CD4-positive, alpha-beta T cell (primary cell): Measurements from ENCODE around the gene CTXN1. TPM values are rescaled to one million over a fixed set of nuclear protein-coding genes. Genes with fewer than 3 reads are reported as not detected.

Experiments
- ATAC-seq: fragments of 200-7000 bp; cut with Tn5 transposase; one replicate; pipeline ENCODE4 v1.10.0; 2022; ENCODE audit warnings: mild to moderate bottlenecking; ENCODE audit not compliant: poor library complexity
- CTCF ChIA-PET: fragments of 350-600 bp; sonication (Branson Sonifier 250); formaldehyde crosslinking; loops from one replicate; lab custom pipeline; 2021; ENCODE audit warnings: antibody characterized with exemption, inconsistent platforms; lab: Charles Lee
- POLR2A ChIA-PET: fragments of 350-600 bp; sonication (Branson Sonifier 250); formaldehyde crosslinking; loops from one replicate; lab custom pipeline; 2021; ENCODE audit warnings: antibody characterized with exemption, inconsistent platforms; lab: Charles Lee
- DNase-seq, 14 experiments: peaks; one replicate each; pipeline ENCODE4 v3.0.0-alpha.2; 2013 to 2020; ENCODE audit warnings: mixed read lengths in 2 of 14
- H3K27ac ChIP-seq, 2 donors: one replicate each; pipeline versions ENCODE4 v1.5.1 to v1.7.0; 2013; ENCODE audit warnings: low read length in 2 of 2, low read depth in 1 of 2, mild to moderate bottlenecking in 1 of 2
- H3K27me3 ChIP-seq, 2 experiments: 1 replicate in 1 of 2; 2 replicates in 1 of 2; pipeline versions ENCODE4 v1.6.1 to v1.7.0; 2013; ENCODE audit warnings: low read length in 2 of 2, control low read depth in 1 of 2, mild to moderate bottlenecking in 1 of 2, moderate library complexity in 1 of 2; ENCODE audit not compliant: insufficient read depth in 2 of 2, control insufficient read depth in 1 of 2
- H3K36me3 ChIP-seq: one replicate; pipeline ENCODE4 v1.6.1; 2013; ENCODE audit warnings: low read length, control low read depth; ENCODE audit not compliant: insufficient read depth
- H3K4me1 ChIP-seq: one replicate; pipeline ENCODE4 v1.6.1; 2013; ENCODE audit warnings: low read length, control low read depth; ENCODE audit not compliant: insufficient read depth
- H3K4me3 ChIP-seq: one replicate; pipeline ENCODE4 v1.5.1; 2013; ENCODE audit warnings: mild to moderate bottlenecking, low read length, moderate library complexity
- H3K9me3 ChIP-seq, 2 experiments: 1 replicate in 1 of 2; 2 replicates in 1 of 2; pipeline versions ENCODE4 v1.6.1 to v1.7.0; 2013; ENCODE audit warnings: low read length in 2 of 2, mild to moderate bottlenecking in 2 of 2, control low read depth in 1 of 2, moderate library complexity in 1 of 2; ENCODE audit not compliant: control insufficient read depth in 1 of 2, insufficient read depth in 1 of 2
- H3K27ac Mint-ChIP-seq: one replicate; pipeline ENCODE4 v1.8.0; 2020; ENCODE audit warnings: mixed read lengths
- H3K27me3 Mint-ChIP-seq: one replicate; pipeline ENCODE4 v1.8.0; 2021; ENCODE audit warnings: mixed read lengths
- H3K36me3 Mint-ChIP-seq: one replicate; pipeline ENCODE4 v1.8.0; 2021; ENCODE audit warnings: low read depth, mixed read lengths
- H3K4me1 Mint-ChIP-seq: one replicate; pipeline ENCODE4 v1.8.0; 2021; ENCODE audit warnings: low read depth, mixed read lengths
- H3K4me3 Mint-ChIP-seq: one replicate; pipeline ENCODE4 v1.8.0; 2020; ENCODE audit warnings: mild to moderate bottlenecking, mixed read lengths
- H3K9me3 Mint-ChIP-seq: one replicate; pipeline ENCODE4 v1.8.0; 2020; ENCODE audit warnings: mixed read lengths
- CTCF ChIP-seq: fragments of 200-600 bp; IDR thresholded peaks from one replicate; pipeline ENCODE4 v1.8.0; 2022; ENCODE audit warnings: antibody characterized with exemption, mild to moderate bottlenecking
- intact Hi-C, 2 experiments: fragments of 100-400 bp; cut with DNase I in 1 of 2; cut with micrococcal nuclease in 1 of 2; formaldehyde crosslinking; loops; one replicate each; pipeline versions ENCODE4 v1.15.1 to v1.9.0; 2023 to 2025; cut with DNase I, micrococcal nuclease
- total RNA-seq, 174 experiments: library from RNA in 2 of 174; stranded (reverse) in 2 of 174; gene quantifications; one replicate each; pipeline ENCODE4 v1.2.3 and lab custom pipeline; 2021 to 2026

The CTXN1 gene
- total RNA-seq, 2 experiments from 2014 or later, result not detected

GRCh38 chr19:7965259-7965841 is 39.4 kb upstream of the CTXN1 start:
- DNase-seq (no peak), ATAC-seq (no peak)
- H3K4me3 Mint-ChIP-seq, result no peak overlapping the region
- Histone ChIP-seq H3K27ac (no peak overlapping the region), H3K4me3 (no peak overlapping the region), H3K27me3 (no peaks in the 10 kb centered on the region), H3K36me3 (peaks cover 79% of the 10 kb centered on the region), H3K9me3 (no peaks in the 10 kb centered on the region), H3K4me1 (no peaks in the 10 kb centered on the region)
- H3K36me3 Mint-ChIP-seq, result peaks cover 63% of the 10 kb centered on the region
- no peaks in the 10 kb centered on the region for H3K9me3 Mint-ChIP-seq
- no peak overlapping the region for H3K27ac Mint-ChIP-seq
- intact Hi-C loops, result loop anchor here in 1 of 2 experiments (10.0 kb wide), 1 partner anchor 179 kb away; the partner anchor contains the start of gene FBN3
- H3K27me3 Mint-ChIP-seq, result no peaks in the 10 kb centered on the region
- H3K4me1 Mint-ChIP-seq, result no peaks in the 10 kb centered on the region
- TF ChIP-seq CTCF, result no peak
- ChIA-PET POLR2A (no interaction called here), CTCF (no interaction called here)

GRCh38 chr19:7963566-7963965 is 37.6 kb upstream of the CTXN1 start:
- H3K4me1 Mint-ChIP-seq, result no peaks in the 10 kb centered on the region
- Histone ChIP-seq H3K27ac (no peak overlapping the region), H3K4me1 (no peaks in the 10 kb centered on the region), H3K9me3 (no peaks in the 10 kb centered on the region), H3K27me3 (no peaks in the 10 kb centered on the region), H3K36me3 (peaks cover 74% of the 10 kb centered on the region), H3K4me3 (no peak overlapping the region)
- H3K27me3 Mint-ChIP-seq, result no peaks in the 10 kb centered on the region
- peaks cover 58% of the 10 kb centered on the region for H3K36me3 Mint-ChIP-seq
- POLR2A ChIA-PET, result no interaction called here
- no peak for TF ChIP-seq CTCF
- H3K27ac Mint-ChIP-seq, result no peak overlapping the region
- CTCF ChIA-PET, result no interaction called here
- no peak for DNase-seq
- ATAC-seq, result no peak
- no peaks in the 10 kb centered on the region for H3K9me3 Mint-ChIP-seq
- H3K4me3 Mint-ChIP-seq, result no peak overlapping the region
- intact Hi-C loops, result loop anchor here in 1 of 2 experiments (10.0 kb wide), 1 partner anchor 181 kb away; the partner anchor contains the start of gene FBN3

- Mint-ChIP-seq H3K27ac (no peak overlapping the region), H3K4me1 (no peaks in the 10 kb centered on the region), H3K4me3 (no peak overlapping the region), H3K9me3 (no peaks in the 10 kb centered on the region), H3K36me3 (peaks cover 55% of the 10 kb centered on the region), H3K27me3 (no peaks in the 10 kb centered on the region)
- Histone ChIP-seq H3K9me3 (no peaks in the 10 kb centered on the region), H3K4me1 (no peaks in the 10 kb centered on the region), H3K36me3 (peaks cover 66% of the 10 kb centered on the region), H3K27ac (no peak overlapping the region), H3K4me3 (no peak overlapping the region), H3K27me3 (no peaks in the 10 kb centered on the region)
- TF ChIP-seq CTCF, result no peak
- ATAC-seq, result no peak
- intact Hi-C loops, result loop anchor here in 1 of 2 experiments (10.0 kb wide), 1 partner anchor 182 kb away; the partner anchor contains the start of gene FBN3
- ChIA-PET CTCF (no interaction called here), POLR2A (no interaction called here)
- DNase-seq, result no peak
These were observed 36.8 kb upstream of the CTXN1 start for GRCh38 chr19:7962644-7963268.
